Breast epithelium (tissue), 4 donors: ENCODE results near the gene FARP1. TPM values are rescaled to one million over a fixed set of nuclear protein-coding genes. Genes with fewer than 3 reads are reported as not detected.

ENCODE experiments used
- DNase-seq, 2 donors: peaks; one replicate each; pipeline ENCODE4 v3.0.0-alpha.2; 2019; ENCODE audit warnings: low spot score in 2 of 2
- H3K27ac ChIP-seq, 2 donors: fragments of 200-600 bp; sonication (generic) in 1 of 2; one replicate each; pipeline ENCODE4 v1.5.1; 2016 to 2019; ENCODE audit warnings: mild to moderate bottlenecking in 1 of 2
- H3K27me3 ChIP-seq, 2 donors: fragments of 200-600 bp; sonication (generic) in 1 of 2; one replicate each; pipeline versions ENCODE4 v1.5.1 to v1.6.0; 2017 to 2019; ENCODE audit warnings: control low read depth in 1 of 2, mild to moderate bottlenecking in 1 of 2
- H3K36me3 ChIP-seq: fragments of 200-600 bp; one replicate; pipeline ENCODE4 v1.5.1; 2019
- H3K4me1 ChIP-seq, 2 donors: fragments of 200-600 bp; sonication (generic); one replicate each; pipeline ENCODE4 v1.5.1; 2016 to 2019; ENCODE audit warnings: control low read depth in 1 of 2
- H3K4me3 ChIP-seq, 3 donors: fragments of 200-600 bp; sonication (generic); 1 replicate in 2 of 3; 2 replicates in 1 of 3; pipeline ENCODE4 v1.5.1; 2016 to 2019; ENCODE audit warnings: mild to moderate bottlenecking in 3 of 3, moderate library complexity in 2 of 3
- H3K9me3 ChIP-seq, 2 donors: fragments of 200-600 bp; sonication (generic) in 1 of 2; one replicate each; pipeline ENCODE4 v1.5.1; 2016 to 2019; ENCODE audit warnings: control low read depth in 1 of 2
- CTCF ChIP-seq, 3 donors: fragments of 450-650 bp; IDR thresholded peaks; one replicate each; pipeline ENCODE4 v1.5.1; 2016 to 2017; ENCODE audit warnings: antibody characterized with exemption in 3 of 3, mild to moderate bottlenecking in 3 of 3, moderate library complexity in 3 of 3
- POLR2A ChIP-seq: fragments of 450-650 bp; IDR thresholded peaks from one replicate; pipeline ENCODE4 v1.6.1; 2016; ENCODE audit warnings: antibody characterized with exemption, mild to moderate bottlenecking, moderate library complexity
- POLR2AphosphoS5 ChIP-seq, 3 donors: sonication (generic); formaldehyde crosslinking; IDR thresholded peaks; one replicate each; pipeline ENCODE4 v1.6.1; 2017; ENCODE audit warnings: antibody characterized with exemption in 3 of 3
- intact Hi-C: fragments of 100-400 bp; cut with DNase I; formaldehyde crosslinking; loops from one replicate; pipeline ENCODE4 v1.15.1; 2023; ENCODE audit warnings: low total_unique reads
- total RNA-seq, 3 donors: library from RNA; depleted of rRNA; stranded (reverse); fragments of >200 nt; gene quantifications; one replicate each; pipeline ENCODE4 v1.1.0, GENCODE V29; 2016

FARP1 gene
- total RNA-seq, 3 donors from 2014 or later, result 29.8 to 97.3 (median 80.1) TPM

- Histone ChIP-seq H3K9me3 (no peaks in the 10 kb centered on the region), H3K27ac (no peak overlapping the region), H3K4me3 (no peak overlapping the region), H3K36me3 (no peaks in the 10 kb centered on the region), H3K4me1 (peaks cover 8 to 15% of the 10 kb centered on the region in 2 donors), H3K27me3 (no peaks in the 10 kb centered on the region)
- intact Hi-C loops, result no loop called here
- TF ChIP-seq POLR2A (no peak), POLR2AphosphoS5 (IDR thresholded peaks at IDR 0.05) (no peak)
- DNase-seq, result no peak
Measured at GRCh38 chr13:98295371-98295770, 152.5 kb downstream of the FARP1 start.

GRCh38 chr13:98297051-98297450 lies 154.2 kb downstream of the FARP1 start:
- Histone ChIP-seq H3K36me3 (no peaks in the 10 kb centered on the region), H3K27me3 (no peaks in the 10 kb centered on the region), H3K9me3 (no peaks in the 10 kb centered on the region), H3K4me3 (no peak overlapping the region), H3K27ac (no peak overlapping the region), H3K4me1 (peaks cover 15 to 16% of the 10 kb centered on the region in 2 donors)
- no peak for DNase-seq
- intact Hi-C loops, result no loop called here
- TF ChIP-seq CTCF (IDR thresholded peaks at IDR 0.05) (no peak), POLR2AphosphoS5 (IDR thresholded peaks at IDR 0.05) (no peak), POLR2A (no peak)

GRCh38 chr13:98297745-98298144 lies 154.9 kb downstream of the FARP1 start:
- H3K9me3 ChIP-seq, result no peaks in the 10 kb centered on the region
- intact Hi-C loops, result no loop called here
- no peak overlapping the region for H3K27ac ChIP-seq
- TF ChIP-seq POLR2A (no peak), CTCF (IDR thresholded peaks at IDR 0.05) (no peak), POLR2AphosphoS5 (IDR thresholded peaks at IDR 0.05) (no peak)
- DNase-seq, result no peak
- H3K36me3 ChIP-seq, result no peaks in the 10 kb centered on the region
- H3K4me3 ChIP-seq, result no peak overlapping the region
- H3K27me3 ChIP-seq, result no peaks in the 10 kb centered on the region
- peaks cover 15 to 16% of the 10 kb centered on the region in 2 donors for H3K4me1 ChIP-seq

GRCh38 chr13:98298599-98298998 lies 155.7 kb downstream of the FARP1 start:
- TF ChIP-seq POLR2A (no peak), CTCF (IDR thresholded peaks at IDR 0.05) (no peak), POLR2AphosphoS5 (IDR thresholded peaks at IDR 0.05) (no peak)
- H3K4me3 ChIP-seq, result no peak overlapping the region
- H3K36me3 ChIP-seq, result no peaks in the 10 kb centered on the region
- intact Hi-C loops, result no loop called here
- peaks cover 15 to 16% of the 10 kb centered on the region in 2 donors for H3K4me1 ChIP-seq
- no peak for DNase-seq
- H3K27ac ChIP-seq, result no peak overlapping the region
- H3K27me3 ChIP-seq, result no peaks in the 10 kb centered on the region
- no peaks in the 10 kb centered on the region for H3K9me3 ChIP-seq

- DNase-seq, result no peak
- TF ChIP-seq CTCF (IDR thresholded peaks at IDR 0.05) (no peak), POLR2AphosphoS5 (IDR thresholded peaks at IDR 0.05) (no peak), POLR2A (no peak)
- Histone ChIP-seq H3K4me1 (peaks cover 15 to 16% of the 10 kb centered on the region in 2 donors), H3K36me3 (no peaks in the 10 kb centered on the region), H3K27ac (peak overlapping the region in 1 of 2 donors; percentile 81), H3K9me3 (no peaks in the 10 kb centered on the region), H3K27me3 (no peaks in the 10 kb centered on the region), H3K4me3 (no peak overlapping the region)
- intact Hi-C loops, result no loop called here
Measured at GRCh38 chr13:98299235-98299965, 156.5 kb downstream of the FARP1 start.
